ENCODE data around the gene TTC27.
A peak's percentile ranks its signal among the peaks of the same experiment; 100 is the strongest.

Gene TTC27

GRCh38 chr2:32760628-32761027 is 132.8 kb downstream of the TTC27 start:
- no peak for DNase-seq

- no peak for DNase-seq
These were observed 140.7 kb downstream of the TTC27 start for GRCh38 chr2:32768387-32769174.

GRCh38 chr2:32770360-32770759 is 142.5 kb downstream of the TTC27 start:
- no peak for DNase-seq

- DNase-seq, result peak; percentile 28
These were observed 145.0 kb downstream of the TTC27 start for GRCh38 chr2:32772638-32773447.

GRCh38 chr2:32773448-32773808 is 145.6 kb downstream of the TTC27 start:
- DNase-seq, result no peak

- DNase-seq, result no peak
These were observed 148.1 kb downstream of the TTC27 start for GRCh38 chr2:32775954-32776353.

GRCh38 chr2:32777714-32778113 is 149.9 kb downstream of the TTC27 start:
- no peak for DNase-seq

- DNase-seq, result no peak
These were observed 153.1 kb downstream of the TTC27 start for GRCh38 chr2:32780961-32781360.

- DNase-seq, result no peak
These were observed 155.6 kb downstream of the TTC27 start for GRCh38 chr2:32783469-32783868.

GRCh38 chr2:32783933-32784332 is 156.1 kb downstream of the TTC27 start:
- DNase-seq, result no peak

GRCh38 chr2:32787207-32787606 is 159.4 kb downstream of the TTC27 start:
- DNase-seq, result no peak

- no peak for DNase-seq
These were observed 160.3 kb downstream of the TTC27 start for GRCh38 chr2:32788114-32788513.

GRCh38 chr2:32792416-32792815 is 164.6 kb downstream of the TTC27 start:
- DNase-seq, result no peak

GRCh38 chr2:32798829-32799228 is 171.0 kb downstream of the TTC27 start:
- DNase-seq, result no peak

GRCh38 chr2:32801741-32802140 is 173.9 kb downstream of the TTC27 start:
- no peak for DNase-seq

- DNase-seq, result no peak
These were observed 175.0 kb downstream of the TTC27 start for GRCh38 chr2:32802877-32803276.

- no peak for DNase-seq
These were observed 176.4 kb downstream of the TTC27 start for GRCh38 chr2:32804205-32804604.

GRCh38 chr2:32805104-32806095 is 177.6 kb downstream of the TTC27 start:
- no peak for DNase-seq

- no peak for DNase-seq
These were observed 179.0 kb downstream of the TTC27 start for GRCh38 chr2:32806857-32807256.

- no peak for DNase-seq
These were observed 179.8 kb downstream of the TTC27 start for GRCh38 chr2:32807662-32808061.

- no peak for DNase-seq
These were observed 183.2 kb downstream of the TTC27 start for GRCh38 chr2:32810909-32811495.

GRCh38 chr2:32811696-32812095 is 183.8 kb downstream of the TTC27 start:
- DNase-seq, result no peak

GRCh38 chr2:32812316-32812715 is 184.5 kb downstream of the TTC27 start:
- DNase-seq, result no peak
